ENCODE measurements around the gene PDCL2. TPM values are rescaled to one million over a fixed set of nuclear protein-coding genes. Genes with fewer than 3 reads are reported as not detected.

Gene PDCL2
- total and polyA plus RNA-seq, 2 donors from 2014 or later, result not detected

DNA sequence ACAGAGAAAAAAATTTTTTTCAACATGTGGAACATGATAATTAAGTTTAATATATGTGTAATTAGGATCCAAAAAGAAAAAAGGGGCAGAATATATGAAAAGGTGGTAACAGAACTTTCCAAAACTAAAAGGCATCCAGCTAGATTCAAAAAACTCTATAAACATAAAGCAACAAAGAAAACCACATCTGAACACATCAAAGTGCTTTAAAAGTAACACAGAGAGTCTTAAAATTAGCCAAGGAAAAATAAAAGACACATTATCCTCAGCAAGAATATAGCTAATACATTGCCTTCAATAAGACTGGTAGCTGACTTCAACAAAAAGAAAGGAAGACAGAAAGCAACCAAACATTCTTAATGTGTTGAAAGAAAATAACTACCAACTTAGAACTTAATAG is 53.5 kb downstream of the PDCL2 start:
- no peaks in the 10 kb centered on the region for H3K4me1 ChIP-seq (ENCODE audit: control insufficient read depth in 2 of 3, insufficient read depth in 2 of 3, low read depth in 1 of 3, low read length in 3 of 3)
- no peaks in the 10 kb centered on the region for H3K36me3 ChIP-seq (ENCODE audit: control insufficient read depth in 2 of 3, insufficient read depth in 3 of 3, low read length in 3 of 3)
- DNase-seq, result no peak
- H3K9me3 ChIP-seq (ENCODE audit: control insufficient read depth in 2 of 3, insufficient read depth in 1 of 3, low read length in 3 of 3), result no peaks in the 10 kb centered on the region
- intact Hi-C loops (cut with DNase I), result no loop called here
- H3K27ac ChIP-seq (ENCODE audit: low read depth in 2 of 2, low read length in 2 of 2), result no peak overlapping the region
- no peak for FAIRE-seq
- no peak overlapping the region for H3K9ac ChIP-seq (ENCODE audit: low read length in 3 of 3)
- no peaks in the 10 kb centered on the region for H3K27me3 ChIP-seq (ENCODE audit: control insufficient read depth, insufficient read depth, low read length)
- no peak overlapping the region for H3K4me3 ChIP-seq (ENCODE audit: low read length in 3 of 3)
- TF ChIP-seq, protein P1, sequence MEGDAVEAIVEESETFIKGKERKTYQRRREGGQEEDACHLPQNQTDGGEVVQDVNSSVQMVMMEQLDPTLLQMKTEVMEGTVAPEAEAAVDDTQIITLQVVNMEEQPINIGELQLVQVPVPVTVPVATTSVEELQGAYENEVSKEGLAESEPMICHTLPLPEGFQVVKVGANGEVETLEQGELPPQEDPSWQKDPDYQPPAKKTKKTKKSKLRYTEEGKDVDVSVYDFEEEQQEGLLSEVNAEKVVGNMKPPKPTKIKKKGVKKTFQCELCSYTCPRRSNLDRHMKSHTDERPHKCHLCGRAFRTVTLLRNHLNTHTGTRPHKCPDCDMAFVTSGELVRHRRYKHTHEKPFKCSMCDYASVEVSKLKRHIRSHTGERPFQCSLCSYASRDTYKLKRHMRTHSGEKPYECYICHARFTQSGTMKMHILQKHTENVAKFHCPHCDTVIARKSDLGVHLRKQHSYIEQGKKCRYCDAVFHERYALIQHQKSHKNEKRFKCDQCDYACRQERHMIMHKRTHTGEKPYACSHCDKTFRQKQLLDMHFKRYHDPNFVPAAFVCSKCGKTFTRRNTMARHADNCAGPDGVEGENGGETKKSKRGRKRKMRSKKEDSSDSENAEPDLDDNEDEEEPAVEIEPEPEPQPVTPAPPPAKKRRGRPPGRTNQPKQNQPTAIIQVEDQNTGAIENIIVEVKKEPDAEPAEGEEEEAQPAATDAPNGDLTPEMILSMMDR (IDR thresholded peaks at IDR 0.05; ENCODE audit: borderline replicate concordance, extremely low read depth, insufficient read depth), result no peak

DNA sequence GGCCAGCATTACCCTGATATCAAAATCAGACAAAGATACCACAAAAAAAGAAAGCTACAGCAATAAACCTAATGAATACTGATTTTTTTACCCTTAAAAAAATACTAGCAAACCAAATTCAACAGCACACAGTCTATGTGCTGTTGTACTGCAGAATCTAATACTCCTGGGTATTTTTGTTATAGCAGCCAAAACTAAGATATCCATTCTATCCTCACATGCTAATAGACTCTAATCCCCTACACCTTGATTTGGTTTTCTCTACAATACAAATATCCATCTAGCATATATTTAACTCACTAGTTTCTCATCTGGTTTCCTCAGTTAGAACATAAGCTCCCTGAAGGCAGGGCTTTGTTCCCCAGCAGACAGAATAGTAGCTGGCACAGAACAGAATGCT is 57.7 kb downstream of the PDCL2 start:
- H3K36me3 ChIP-seq (ENCODE audit: control insufficient read depth in 2 of 3, insufficient read depth in 3 of 3, low read length in 3 of 3), result peaks cover 0 to 2% (median 0%) of the 10 kb centered on the region in 3 donors
- FAIRE-seq, result no peak
- H3K27me3 ChIP-seq (ENCODE audit: control insufficient read depth, insufficient read depth, low read length), result no peaks in the 10 kb centered on the region
- H3K9me3 ChIP-seq (ENCODE audit: control insufficient read depth in 2 of 3, insufficient read depth in 1 of 3, low read length in 3 of 3), result no peaks in the 10 kb centered on the region
- H3K27ac ChIP-seq (ENCODE audit: low read depth in 2 of 2, low read length in 2 of 2), result no peak overlapping the region
- intact Hi-C loops (cut with DNase I), result no loop called here
- H3K9ac ChIP-seq (ENCODE audit: low read length in 3 of 3), result no peak overlapping the region
- no peak overlapping the region for H3K4me3 ChIP-seq (ENCODE audit: low read length in 3 of 3)
- TF ChIP-seq, protein P1 (IDR thresholded peaks at IDR 0.05; ENCODE audit: borderline replicate concordance, extremely low read depth, insufficient read depth), result no peak
- no peak for DNase-seq
- no peaks in the 10 kb centered on the region for H3K4me1 ChIP-seq (ENCODE audit: control insufficient read depth in 2 of 3, insufficient read depth in 2 of 3, low read depth in 1 of 3, low read length in 3 of 3)

DNA sequence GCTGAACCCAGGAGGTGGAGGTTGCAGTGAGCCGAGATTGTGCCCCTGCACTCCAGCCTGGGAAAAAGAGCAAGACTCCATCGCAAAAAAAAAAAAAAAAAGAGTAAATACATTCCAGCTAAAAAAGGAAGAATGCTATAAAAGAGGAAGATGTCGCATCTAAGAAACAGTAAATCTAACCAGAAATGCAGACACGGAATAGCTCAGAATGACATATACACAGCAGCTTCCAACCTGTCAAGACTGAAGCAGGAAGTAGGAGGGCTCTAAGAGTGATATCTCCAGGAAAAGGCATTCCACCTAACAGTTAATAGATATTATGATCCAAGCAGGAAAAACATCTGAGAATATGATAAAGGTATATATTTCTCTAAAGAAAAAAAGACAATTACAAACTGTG is 61.4 kb downstream of the PDCL2 start:
- TF ChIP-seq, protein P1 (IDR thresholded peaks at IDR 0.05; ENCODE audit: borderline replicate concordance, extremely low read depth, insufficient read depth), result no peak
- intact Hi-C loops (cut with DNase I), result no loop called here
- Histone ChIP-seq H3K4me1 (ENCODE audit: control insufficient read depth in 2 of 3, insufficient read depth in 2 of 3, low read depth in 1 of 3, low read length in 3 of 3) (no peaks in the 10 kb centered on the region), H3K4me3 (ENCODE audit: low read length in 3 of 3) (no peak overlapping the region), H3K36me3 (ENCODE audit: control insufficient read depth in 2 of 3, insufficient read depth in 3 of 3, low read length in 3 of 3) (peaks cover 0 to 2% (median 0%) of the 10 kb centered on the region in 3 donors), H3K27ac (ENCODE audit: low read depth in 2 of 2, low read length in 2 of 2) (no peak overlapping the region), H3K27me3 (ENCODE audit: control insufficient read depth, insufficient read depth, low read length) (no peaks in the 10 kb centered on the region), H3K9ac (ENCODE audit: low read length in 3 of 3) (no peak overlapping the region), H3K9me3 (ENCODE audit: control insufficient read depth in 2 of 3, insufficient read depth in 1 of 3, low read length in 3 of 3) (no peaks in the 10 kb centered on the region)
- FAIRE-seq (no peak), DNase-seq (no peak)

DNA sequence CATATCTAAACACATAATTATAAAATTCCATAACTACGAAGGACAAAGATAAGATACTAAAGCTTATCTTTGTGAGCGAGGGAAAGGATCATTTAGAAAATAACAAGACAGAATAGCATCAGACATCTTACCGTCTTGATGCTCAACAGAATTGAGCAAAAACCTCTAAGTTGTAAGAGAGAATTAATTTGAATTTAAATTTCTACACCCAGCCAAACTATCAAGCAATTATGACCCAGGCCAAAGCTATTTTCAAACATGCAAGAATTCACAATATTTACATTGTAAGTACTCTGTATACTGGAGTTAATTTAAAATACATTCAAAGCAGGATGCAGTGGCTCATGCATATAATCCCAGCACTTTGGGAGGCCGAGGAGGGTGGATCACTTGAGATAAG is 61.9 kb downstream of the PDCL2 start:
- intact Hi-C loops (cut with DNase I), result no loop called here
- FAIRE-seq, result no peak
- TF ChIP-seq, protein P1 (IDR thresholded peaks at IDR 0.05; ENCODE audit: borderline replicate concordance, extremely low read depth, insufficient read depth), result no peak

More for the DNA sequence above, 61.9 kb downstream of the PDCL2 start:
- Histone ChIP-seq H3K9me3 (ENCODE audit: control insufficient read depth in 2 of 3, insufficient read depth in 1 of 3, low read length in 3 of 3) (no peaks in the 10 kb centered on the region), H3K27me3 (ENCODE audit: control insufficient read depth, insufficient read depth, low read length) (no peaks in the 10 kb centered on the region), H3K36me3 (ENCODE audit: control insufficient read depth in 2 of 3, insufficient read depth in 3 of 3, low read length in 3 of 3) (peaks cover 0 to 2% (median 0%) of the 10 kb centered on the region in 3 donors), H3K27ac (ENCODE audit: low read depth in 2 of 2, low read length in 2 of 2) (no peak overlapping the region), H3K9ac (ENCODE audit: low read length in 3 of 3) (no peak overlapping the region), H3K4me3 (ENCODE audit: low read length in 3 of 3) (no peak overlapping the region), H3K4me1 (ENCODE audit: control insufficient read depth in 2 of 3, insufficient read depth in 2 of 3, low read depth in 1 of 3, low read length in 3 of 3) (no peaks in the 10 kb centered on the region)
- no peak for DNase-seq
